GM08714 (cell line): ENCODE data around the gene SSBP3.
A peak's percentile ranks its signal among the peaks of the same experiment; 100 is the strongest.

Source experiments
- H3K4me3 ChIP-seq: fragments of 200-500 bp; sonication (Bioruptor generic); 2 replicates; pipeline ENCODE4 v1.5.1; 2014; ENCODE audit warnings: mild to moderate bottlenecking, low read length, inconsistent platforms
- ZNF274 ChIP-seq: IDR thresholded peaks from 2 replicates; pipeline ENCODE4 v1.6.1; 2012; ENCODE audit warnings: mild to moderate bottlenecking, low read depth, low read length

SSBP3 gene

DNA sequence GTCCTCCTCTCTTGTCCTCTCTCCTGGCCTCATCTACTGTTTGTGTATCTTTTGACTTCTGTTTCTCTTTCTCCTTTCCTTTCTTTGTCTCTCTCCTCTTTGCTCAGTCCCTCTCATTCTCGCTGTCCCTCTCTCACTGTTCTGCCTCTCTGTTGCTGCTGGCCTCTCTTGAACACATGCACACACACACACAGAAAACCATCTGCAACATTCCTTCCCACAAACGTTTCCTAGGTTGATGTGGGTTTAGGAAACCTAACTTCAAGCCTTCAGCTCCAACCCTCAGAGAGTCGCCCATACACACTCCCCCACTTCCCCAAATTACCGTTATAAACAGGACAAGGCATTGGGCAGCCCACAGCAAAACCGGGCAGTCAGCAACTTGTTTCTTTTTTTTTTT, 10.9 kb upstream of the SSBP3 start:
- no peak for TF ChIP-seq ZNF274
- H3K4me3 ChIP-seq = no peak overlapping the region

DNA sequence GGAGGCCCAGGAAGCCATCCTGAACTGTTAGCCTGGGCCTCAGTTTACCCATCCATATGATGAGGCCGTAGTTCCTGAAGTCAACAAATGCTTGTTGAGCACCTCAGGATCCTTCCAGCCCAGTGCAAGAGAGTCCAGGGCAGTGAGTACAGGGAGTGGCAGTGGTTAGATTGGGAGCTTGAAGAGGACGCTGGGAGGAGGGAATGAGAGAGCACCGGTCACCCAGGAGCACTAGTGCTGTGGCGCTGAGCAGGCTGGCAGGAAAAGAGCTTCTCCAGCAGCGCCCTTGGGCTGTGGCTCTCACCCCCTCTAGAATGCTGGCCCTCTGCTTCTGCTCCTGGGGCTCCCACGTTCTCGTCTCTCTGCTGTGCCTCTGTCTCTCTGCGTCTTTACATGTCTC, 10.2 kb upstream of the SSBP3 start:
- no peak for TF ChIP-seq ZNF274
- no peak overlapping the region for H3K4me3 ChIP-seq

DNA sequence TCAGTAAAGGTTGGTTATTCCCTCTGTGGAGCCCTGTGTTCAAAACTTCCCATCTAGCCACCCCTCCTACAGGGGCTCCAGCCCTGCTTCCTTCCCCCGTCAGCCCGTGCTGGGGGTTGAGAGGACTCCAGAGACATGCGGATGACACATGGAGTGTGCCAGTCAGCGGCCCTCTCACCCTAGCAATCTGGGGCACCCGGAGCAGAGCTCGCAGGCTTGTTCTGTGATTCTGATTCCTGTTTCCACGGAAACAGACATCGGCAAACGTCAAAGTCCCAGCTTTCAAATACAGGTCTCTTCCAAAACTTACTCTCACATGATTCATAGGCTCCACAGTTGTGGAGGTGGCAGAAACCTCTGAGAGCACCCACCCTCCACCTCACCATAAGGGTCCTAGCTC, 9.8 kb upstream of the SSBP3 start:
- H3K4me3 ChIP-seq = no peak overlapping the region
- TF ChIP-seq ZNF274 = no peak

DNA sequence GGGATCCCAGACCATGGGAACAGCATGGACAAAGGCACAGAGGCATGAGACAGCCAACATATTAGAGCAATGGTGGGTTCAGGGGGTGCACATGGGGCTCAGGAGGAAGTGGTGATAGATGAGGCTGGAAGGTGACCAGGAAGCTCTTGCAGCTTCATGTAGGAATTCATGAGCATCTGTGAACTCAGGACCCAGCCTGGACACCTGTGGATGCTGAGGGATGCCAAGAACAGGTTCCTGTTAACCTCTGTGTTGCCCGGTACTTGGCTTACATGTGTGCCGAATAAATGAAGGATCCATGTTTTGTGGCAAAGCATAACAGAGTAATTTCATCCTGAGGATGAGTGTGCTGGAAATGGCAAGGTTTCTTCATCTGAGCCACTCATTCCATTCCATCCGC, 9.3 kb upstream of the SSBP3 start:
- TF ChIP-seq ZNF274 = no peak
- H3K4me3 ChIP-seq = no peak overlapping the region

DNA sequence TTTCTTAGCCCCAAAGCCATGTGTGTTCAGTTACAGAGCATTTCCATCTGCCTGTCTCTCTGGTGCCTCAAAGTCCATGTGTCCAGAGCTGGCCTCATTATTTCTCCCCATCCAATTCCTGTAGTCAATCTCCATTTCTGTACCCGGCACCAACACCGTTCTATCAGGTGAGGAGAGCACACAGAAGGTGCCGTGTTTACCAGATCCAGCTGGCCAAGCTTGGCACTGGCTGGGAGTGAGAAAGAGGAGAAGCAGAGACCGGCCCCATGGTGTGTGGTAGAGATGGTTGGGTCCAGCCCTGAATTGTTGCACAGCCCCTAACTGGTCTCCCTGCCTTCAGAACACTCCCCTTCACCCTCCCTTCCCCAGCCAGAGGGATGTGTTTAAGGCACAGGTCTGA, 7.5 kb upstream of the SSBP3 start:
- no peak overlapping the region for H3K4me3 ChIP-seq
- TF ChIP-seq ZNF274 = no peak

DNA sequence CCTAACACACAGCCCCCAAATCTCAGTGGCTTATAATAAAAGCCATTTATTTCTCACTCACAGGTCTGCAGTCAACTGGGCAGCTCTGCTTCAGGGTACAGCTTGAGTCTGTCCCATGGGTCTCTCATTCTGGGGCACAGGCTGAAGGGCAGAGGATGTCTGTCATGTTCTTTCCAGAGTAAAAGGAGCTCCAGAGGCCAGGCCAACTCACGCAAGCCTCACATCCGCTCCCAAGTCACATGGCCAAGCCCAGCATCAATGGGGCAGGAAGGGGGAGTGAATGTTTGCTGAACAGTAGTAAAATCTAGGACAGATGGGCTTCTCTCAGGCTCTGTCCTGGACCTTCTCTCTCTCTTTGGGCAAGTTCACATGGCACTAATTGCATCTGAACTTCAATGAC, 7.1 kb upstream of the SSBP3 start:
- H3K4me3 ChIP-seq = no peak overlapping the region
- no peak for TF ChIP-seq ZNF274

DNA sequence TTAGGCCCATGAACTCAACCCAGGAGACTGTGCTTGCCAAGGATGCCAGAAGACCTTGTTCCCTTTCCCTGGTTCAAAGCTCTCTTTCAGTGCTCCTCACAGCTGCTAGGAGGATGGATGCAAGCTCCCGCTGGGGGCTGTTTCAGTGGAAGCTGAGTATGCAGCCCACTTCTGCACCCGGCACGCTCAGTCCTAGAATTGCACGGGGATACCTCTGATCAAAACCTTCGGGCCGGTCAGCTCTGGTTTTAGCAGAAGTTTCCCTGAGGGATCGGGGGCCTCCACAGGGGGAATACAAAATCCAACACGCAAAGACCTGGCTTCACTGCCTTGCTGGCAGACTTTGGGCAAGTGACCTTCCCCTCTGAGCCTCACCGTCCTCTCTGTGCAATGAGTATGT, 4.2 kb upstream of the SSBP3 start:
- no peak for TF ChIP-seq ZNF274
- no peak overlapping the region for H3K4me3 ChIP-seq

DNA sequence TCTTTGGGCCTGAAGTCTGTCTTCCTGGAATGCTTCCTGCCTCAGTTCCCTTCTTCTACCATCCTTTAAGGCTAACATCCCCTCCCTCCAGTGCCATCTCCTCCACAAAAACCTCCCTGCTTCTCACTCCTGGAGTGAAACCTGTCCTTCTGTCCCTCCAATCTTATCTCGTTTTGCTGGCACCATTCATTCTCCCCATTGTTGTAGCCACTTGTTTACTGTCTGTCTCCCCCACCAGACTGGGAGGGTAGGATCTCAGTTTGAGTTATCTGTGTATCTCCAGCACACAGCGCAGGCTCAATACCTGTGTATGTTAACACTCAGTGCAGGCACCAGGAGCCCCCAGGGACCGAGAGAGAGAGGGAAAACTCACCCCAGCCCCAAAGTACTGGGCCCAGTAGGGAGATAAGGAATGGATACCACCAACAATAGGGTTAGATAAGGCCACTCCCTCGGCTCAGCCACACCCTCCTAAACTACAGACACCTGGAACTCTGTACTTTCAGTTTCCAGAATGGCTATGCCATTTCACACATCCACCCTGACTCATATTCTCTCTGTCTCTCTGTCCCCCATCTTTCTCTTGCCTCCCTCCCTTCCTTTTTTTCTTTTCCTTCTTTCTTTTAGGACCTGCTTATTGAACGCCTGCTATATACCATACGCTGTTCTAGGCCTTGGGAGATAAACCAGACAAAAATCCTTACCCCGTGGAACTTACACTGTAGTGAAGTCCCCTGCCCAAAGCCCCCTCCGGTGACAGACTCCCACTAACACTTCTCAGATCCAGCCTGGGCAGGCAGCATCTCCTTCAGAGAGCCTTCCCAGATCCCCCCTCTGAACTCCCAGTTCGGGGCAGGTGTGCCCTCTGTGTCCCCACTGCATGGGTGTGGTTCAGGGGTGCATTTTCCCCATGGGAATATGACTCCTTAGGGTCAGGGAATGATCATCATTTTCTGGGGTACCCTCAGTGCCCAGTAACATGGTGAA, 3.3 kb upstream of the SSBP3 start:
- TF ChIP-seq ZNF274 = no peak
- H3K4me3 ChIP-seq = no peak overlapping the region

DNA sequence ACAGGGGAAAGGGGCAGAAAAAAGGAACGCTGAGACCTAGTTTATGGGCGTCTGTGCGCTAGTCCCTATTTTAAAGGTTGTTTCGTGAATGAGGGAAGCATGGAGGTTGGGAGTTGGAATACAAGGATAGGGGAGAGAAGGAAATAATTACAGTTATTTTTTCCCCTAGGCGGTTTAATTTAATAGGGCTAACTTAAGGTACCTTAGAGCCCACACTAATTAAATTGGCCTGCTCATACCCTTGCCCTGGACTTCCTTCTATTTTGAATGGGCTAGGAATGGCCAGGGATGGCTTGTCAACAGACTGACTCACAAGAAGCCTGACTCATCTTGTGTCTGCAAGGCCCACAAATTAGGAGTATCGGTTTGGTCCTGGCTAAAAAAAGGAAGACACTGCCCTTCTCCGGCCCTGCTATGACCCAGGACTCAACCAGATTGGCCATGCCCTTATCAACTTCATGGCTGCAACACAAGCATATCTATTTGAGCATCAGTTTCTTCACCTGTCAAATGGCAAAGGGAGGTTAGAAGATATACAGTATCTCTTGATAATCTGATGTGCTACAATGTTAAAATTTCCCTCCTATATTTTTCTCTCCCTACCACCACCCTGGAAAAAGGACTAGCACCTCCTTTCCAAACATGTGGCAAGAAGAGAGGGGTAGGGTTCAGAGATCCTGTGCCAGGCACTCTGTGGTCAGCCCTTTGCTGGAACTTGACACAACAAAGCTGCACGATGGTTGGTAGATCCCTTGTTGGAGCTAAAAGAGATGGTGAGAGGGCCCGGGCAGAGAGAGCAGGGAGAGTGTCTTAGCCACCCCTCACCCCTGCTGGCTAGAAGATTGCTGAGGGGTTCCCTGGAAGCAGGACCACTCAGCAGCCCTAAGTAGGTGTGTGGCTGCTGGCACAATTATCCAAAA, 2.2 kb upstream of the SSBP3 start:
- no peak for TF ChIP-seq ZNF274
- no peak overlapping the region for H3K4me3 ChIP-seq

DNA sequence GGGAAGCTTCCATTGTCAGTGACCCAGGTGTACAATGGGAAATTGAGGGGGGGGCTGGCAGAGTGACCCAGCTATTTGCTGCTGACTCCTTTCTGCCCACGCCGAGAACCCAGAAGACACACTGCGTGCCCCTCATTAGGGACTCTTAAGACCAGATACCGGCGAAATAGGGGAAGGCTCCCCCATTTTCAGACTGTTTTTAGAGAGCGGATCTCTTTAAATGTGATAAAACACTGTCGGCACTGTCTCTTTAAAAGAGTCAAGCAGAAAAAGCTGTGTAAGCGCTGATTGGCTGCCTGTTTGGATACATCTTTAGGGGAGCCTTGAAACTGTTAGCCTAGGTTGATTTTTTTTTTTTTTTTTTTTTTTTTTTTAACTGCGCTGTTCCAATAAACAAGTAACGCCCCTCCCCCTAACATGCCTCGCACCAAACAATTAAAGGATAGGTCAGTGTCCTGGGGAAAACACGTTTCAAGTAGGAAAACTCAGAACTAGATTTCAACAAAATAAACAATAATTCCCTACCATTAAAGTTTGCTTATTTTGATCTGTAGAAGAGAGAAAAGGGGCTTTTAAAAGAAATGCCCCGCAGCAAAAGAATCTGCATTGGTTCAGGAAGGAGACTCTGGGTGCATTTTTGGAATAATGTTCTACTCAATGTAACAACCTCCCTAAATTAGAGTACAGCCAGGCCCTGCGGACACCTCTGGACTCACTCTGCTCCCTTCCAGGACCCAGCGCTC, 1.4 kb upstream of the SSBP3 start:
- peak overlapping the region; percentile 93 for H3K4me3 ChIP-seq
- no peak for TF ChIP-seq ZNF274

DNA sequence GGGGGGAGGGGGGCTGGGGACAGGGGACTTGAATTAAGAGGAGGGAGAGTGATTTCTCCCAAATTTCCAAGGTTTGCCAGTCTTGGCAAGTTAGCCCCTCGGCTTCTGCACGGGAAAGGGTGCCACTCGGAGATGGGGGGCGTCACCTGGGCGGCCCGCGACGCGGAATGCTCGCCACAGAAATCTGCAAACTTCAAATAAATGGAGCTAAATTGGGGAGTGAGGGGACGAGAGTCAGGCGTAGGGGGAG, 885 bp upstream of the SSBP3 start:
- no peak for TF ChIP-seq ZNF274
- peak overlapping the region; percentile 93 for H3K4me3 ChIP-seq

DNA sequence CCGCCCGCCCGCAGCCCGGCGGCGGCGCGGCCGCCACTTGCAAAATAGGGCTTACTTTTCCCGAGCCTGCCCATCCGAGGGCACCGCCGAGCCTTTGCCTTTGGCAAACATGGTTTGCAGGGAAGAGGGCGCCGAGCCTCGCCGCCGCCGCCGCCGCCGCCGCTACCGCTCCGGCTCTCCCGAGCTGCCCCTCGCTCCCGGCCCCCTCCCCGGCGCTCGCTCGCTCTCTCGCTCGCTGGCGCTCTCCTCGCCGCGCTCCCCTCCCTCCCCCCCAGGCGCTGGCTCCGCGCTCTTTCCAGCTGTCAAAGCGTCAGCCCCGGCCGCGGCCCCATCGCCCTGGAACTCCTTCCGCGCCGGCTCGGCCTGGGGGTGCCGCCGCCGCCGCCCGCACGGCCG, 298 bp downstream of the SSBP3 start:
- no peak for TF ChIP-seq ZNF274
- peak overlapping the region; percentile 73 for H3K4me3 ChIP-seq

DNA sequence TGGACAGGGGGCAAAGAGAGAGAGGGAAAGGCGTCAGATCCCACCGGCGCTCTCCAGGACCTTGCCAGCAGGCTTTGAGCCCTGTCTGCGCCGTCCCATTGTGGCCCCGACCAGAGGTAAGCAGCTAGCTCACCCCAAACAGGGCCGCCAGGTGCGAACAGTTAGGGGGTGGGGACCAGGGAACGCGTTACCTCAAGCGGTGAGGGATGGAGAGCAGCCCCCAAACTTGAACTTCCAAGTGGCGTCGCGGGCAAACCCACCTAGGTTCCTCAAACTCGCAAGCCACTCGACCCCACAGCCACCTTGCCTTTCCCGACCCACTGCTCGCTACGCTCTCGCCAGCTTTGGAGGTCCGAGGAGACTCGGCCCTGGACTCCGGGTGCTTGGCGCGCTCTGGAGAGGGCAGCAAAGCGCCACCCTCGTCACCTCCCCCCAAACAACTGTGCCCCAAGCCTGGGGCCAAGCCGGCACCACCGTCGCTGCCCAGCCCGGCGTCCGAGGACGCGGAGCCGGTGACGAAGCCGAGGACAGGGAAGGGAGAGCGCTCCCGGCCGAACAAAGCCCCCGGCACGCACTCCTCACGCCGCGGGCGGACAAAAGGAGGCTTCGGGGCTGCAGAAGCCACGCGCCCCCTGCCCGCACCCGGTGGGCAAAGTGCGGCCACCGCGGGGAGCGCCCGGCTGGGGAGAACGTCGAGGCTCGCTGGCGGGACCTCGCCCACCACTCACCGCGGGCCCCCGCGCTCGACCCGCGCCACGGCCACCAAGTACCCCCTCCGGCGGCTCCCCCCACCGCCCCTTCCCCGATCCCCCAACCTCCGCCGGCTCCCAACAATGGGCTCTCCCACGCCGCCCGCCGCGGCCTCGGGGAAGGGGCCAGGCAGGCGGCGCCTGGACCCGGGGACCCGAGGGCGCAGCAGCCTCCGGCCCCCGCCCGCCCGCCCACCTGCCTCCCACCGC, 976 bp downstream of the SSBP3 start:
- no peak for TF ChIP-seq ZNF274
- H3K4me3 ChIP-seq = peak overlapping the region; percentile 73
